Activated CD8-positive, alpha-beta T cell treated with anti-CD3 and anti-CD28 coated beads, Interleukin-2, amount 10 ng/mL, durations not matched to agents 7 days and 5 days (primary cell): ENCODE data around the gene SMIM3. TPM values are rescaled to one million over a fixed set of nuclear protein-coding genes. Genes with fewer than 3 reads are reported as not detected.

ENCODE experiments used
- ATAC-seq: fragments of 150-1000 bp; cut with Tn5 transposase; one replicate; pipeline ENCODE4 v1.10.0; 2021; ENCODE audit warnings: moderate library complexity
- CTCF ChIA-PET: fragments of 350-600 bp; sonication (Branson Sonifier 250); formaldehyde crosslinking; loops from one replicate; lab custom pipeline; 2021; ENCODE audit warnings: antibody characterized with exemption; lab: Charles Lee
- POLR2A ChIA-PET: fragments of 350-600 bp; sonication (Branson Sonifier 250); formaldehyde crosslinking; loops from one replicate; lab custom pipeline; 2021; ENCODE audit warnings: antibody characterized with exemption; lab: Charles Lee
- DNase-seq: peaks from one replicate; pipeline ENCODE4 v3.0.0-alpha.2; 2020
- H3K27ac Mint-ChIP-seq: one replicate; pipeline ENCODE4 v1.8.0; 2021; ENCODE audit warnings: mild to moderate bottlenecking, mixed read lengths
- H3K27me3 Mint-ChIP-seq: one replicate; pipeline ENCODE4 v1.8.0; 2021; ENCODE audit warnings: low read depth, mixed read lengths
- H3K36me3 Mint-ChIP-seq: one replicate; pipeline ENCODE4 v1.8.0; 2021; ENCODE audit warnings: low read depth, mixed read lengths
- H3K4me1 Mint-ChIP-seq: one replicate; pipeline ENCODE4 v1.8.0; 2021; ENCODE audit warnings: low read depth, mixed read lengths
- H3K4me3 Mint-ChIP-seq: one replicate; pipeline ENCODE4 v1.8.0; 2021; ENCODE audit warnings: mild to moderate bottlenecking, mixed read lengths
- H3K9me3 Mint-ChIP-seq: one replicate; pipeline ENCODE4 v1.8.0; 2022; ENCODE audit warnings: mixed read lengths; ENCODE audit not compliant: insufficient read depth
- total RNA-seq, 2 experiments: library from RNA; stranded (reverse); gene quantifications; one replicate each; pipeline ENCODE4 v1.2.3, GENCODE V29; 2021

The SMIM3 gene
- total RNA-seq, 2 experiments from 2014 or later = 16.4 to 16.7 TPM

DNA sequence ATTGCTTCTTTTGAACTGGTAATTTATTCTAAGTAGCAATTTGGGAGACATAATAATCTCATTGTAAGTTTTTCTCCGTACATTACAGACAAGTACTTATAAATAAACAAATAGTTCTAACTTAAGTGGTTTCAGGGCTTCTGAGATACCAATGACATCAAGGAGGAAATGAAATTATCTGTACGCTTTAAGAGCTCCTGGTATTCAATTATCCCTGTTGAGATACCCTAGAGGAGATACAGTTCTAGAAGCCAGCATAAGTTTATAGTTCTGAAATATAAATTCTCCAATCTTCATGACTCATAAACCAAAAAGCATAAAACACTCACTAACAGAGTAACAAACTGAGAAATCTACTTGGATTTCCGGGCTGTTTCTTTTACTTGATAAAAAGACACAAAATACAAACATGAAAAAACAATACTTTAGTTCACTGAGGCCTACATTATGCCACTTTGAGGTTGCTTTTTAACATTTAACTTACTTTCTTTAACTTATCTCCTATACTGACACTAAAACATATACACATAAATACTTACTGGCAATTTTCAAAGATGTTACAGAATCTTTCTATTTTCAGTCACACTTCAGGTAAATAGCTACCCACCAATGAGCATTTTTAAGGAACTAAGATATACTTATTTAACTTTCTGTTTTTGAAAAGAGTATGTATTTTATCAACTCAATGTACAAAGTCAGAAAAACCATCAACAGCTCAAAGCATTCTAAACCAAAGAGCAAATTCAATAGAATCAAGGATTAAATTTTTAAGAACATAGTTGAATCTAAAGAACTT lies 27.3 kb upstream of the SMIM3 start:
- DNase-seq (no peak), ATAC-seq (no peak)
- H3K27me3 Mint-ChIP-seq = no peaks in the 10 kb centered on the region
- H3K27ac Mint-ChIP-seq = no peak overlapping the region
- H3K9me3 Mint-ChIP-seq = no peaks in the 10 kb centered on the region
- ChIA-PET POLR2A (interaction anchor here (0.7 kb wide), 1 partner anchor 291 kb away, joined by 3 read pairs; no protein-coding TSS in a partner anchor), CTCF (interaction anchor here (1.2 to 2.5 kb wide), 4 partner anchors 16 to 95 kb away, joined by 3 to 8 read pairs (median 4); partner anchors contain the start of gene IRGM)
- H3K4me1 Mint-ChIP-seq = peaks cover 35% of the 10 kb centered on the region
- H3K36me3 Mint-ChIP-seq = peaks cover 62% of the 10 kb centered on the region
- no peak overlapping the region for H3K4me3 Mint-ChIP-seq

GRCh38 chr5:150753463-150753862 lies 25.1 kb upstream of the SMIM3 start:
- CTCF ChIA-PET = interaction anchor here (0.9 to 4.0 kb wide), 4 partner anchors 18 to 362 kb away, joined by 3 to 15 read pairs (median 4); partner anchors contain the start of gene RBM22

DNA sequence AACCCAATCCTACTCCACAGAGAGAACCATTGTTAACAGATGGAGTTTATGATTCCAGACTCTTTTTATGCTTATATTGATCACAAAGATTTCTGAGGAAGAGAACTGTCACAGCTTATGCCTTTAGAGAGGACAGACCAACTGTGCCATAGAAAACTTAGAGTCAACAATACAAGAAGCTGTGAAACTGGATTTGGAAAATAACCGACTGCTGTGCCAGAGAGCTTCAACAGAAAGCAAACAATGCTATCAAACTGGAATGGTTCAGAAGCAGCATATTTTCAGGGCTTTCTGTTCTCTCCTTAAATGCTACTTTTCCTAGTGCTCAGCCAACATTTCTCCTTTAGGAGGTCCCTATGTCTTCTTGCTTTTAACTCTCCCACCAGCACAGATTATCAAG lies 24.7 kb upstream of the SMIM3 start:
- POLR2A ChIA-PET = no interaction called here
- Mint-ChIP-seq H3K4me3 (no peak overlapping the region), H3K36me3 (peaks cover 60% of the 10 kb centered on the region), H3K27ac (no peak overlapping the region), H3K4me1 (peaks cover 40% of the 10 kb centered on the region), H3K27me3 (no peaks in the 10 kb centered on the region), H3K9me3 (no peaks in the 10 kb centered on the region)
- ATAC-seq (no peak), DNase-seq (no peak)
- CTCF ChIA-PET = interaction anchor here (1.0 to 4.0 kb wide), 5 partner anchors 25 to 361 kb away, joined by 3 to 15 read pairs (median 3); partner anchors contain the start of genes RBM22 and SMIM3

More at GRCh38 chr5:150753463-150753862, 25.1 kb upstream of the SMIM3 start:
- H3K4me3 Mint-ChIP-seq = no peak overlapping the region
- no peak overlapping the region for H3K27ac Mint-ChIP-seq
- POLR2A ChIA-PET = no interaction called here
- H3K4me1 Mint-ChIP-seq = peaks cover 40% of the 10 kb centered on the region
- H3K27me3 Mint-ChIP-seq = no peaks in the 10 kb centered on the region
- no peaks in the 10 kb centered on the region for H3K9me3 Mint-ChIP-seq
- ATAC-seq (no peak), DNase-seq (no peak)
- H3K36me3 Mint-ChIP-seq = peaks cover 60% of the 10 kb centered on the region

- peak overlapping the region; percentile 22 for H3K27ac Mint-ChIP-seq
- no peak for ATAC-seq
- DNase-seq = no peak
- no peaks in the 10 kb centered on the region for H3K27me3 Mint-ChIP-seq
- H3K4me3 Mint-ChIP-seq = no peak overlapping the region
- no peaks in the 10 kb centered on the region for H3K9me3 Mint-ChIP-seq
- CTCF ChIA-PET = interaction anchor here (0.8 to 4.0 kb wide), 5 partner anchors 21 to 90 kb away, joined by 3 to 17 read pairs (median 8); partner anchors contain the start of genes IRGM, RBM22 and SMIM3
- POLR2A ChIA-PET = interaction anchor here (1.7 to 3.0 kb wide), 3 partner anchors 22 to 56 kb away, joined by 12 to 20 read pairs (median 18); partner anchors contain the start of genes RBM22 and SMIM3
- peaks cover 31% of the 10 kb centered on the region for H3K4me1 Mint-ChIP-seq
- H3K36me3 Mint-ChIP-seq = peaks cover 39% of the 10 kb centered on the region
These were observed 21.4 kb upstream of the SMIM3 start for GRCh38 chr5:150757087-150757649.

GRCh38 chr5:150758203-150758530 lies 20.4 kb upstream of the SMIM3 start:
- peaks cover 36% of the 10 kb centered on the region for H3K36me3 Mint-ChIP-seq
- ChIA-PET POLR2A (interaction anchor here (1.1 to 3.0 kb wide), 9 partner anchors 19 to 88 kb away, joined by 3 to 20 read pairs (median 6); partner anchors contain the start of genes IRGM, RBM22 and SMIM3), CTCF (interaction anchor here (0.8 to 3.9 kb wide), 11 partner anchors 16 to 357 kb away, joined by 3 to 21 read pairs (median 3); partner anchors contain the start of genes IRGM, RBM22 and SMIM3)
- no peak overlapping the region for H3K4me3 Mint-ChIP-seq
- peaks cover 31% of the 10 kb centered on the region for H3K4me1 Mint-ChIP-seq
- ATAC-seq (peak; percentile 21), DNase-seq (no peak)
- no peaks in the 10 kb centered on the region for H3K9me3 Mint-ChIP-seq
- no peaks in the 10 kb centered on the region for H3K27me3 Mint-ChIP-seq
- H3K27ac Mint-ChIP-seq = no peak overlapping the region

GRCh38 chr5:150758531-150759333 lies 19.8 kb upstream of the SMIM3 start, which contains the start of gene DCTN4:
DCTN4 (minus strand) TSS chr5:150759017; CDS start chr5:150758993, 24 bp downstream.
- Mint-ChIP-seq H3K4me1 (peaks cover 30% of the 10 kb centered on the region), H3K36me3 (peaks cover 31% of the 10 kb centered on the region), H3K4me3 (no peak within 1 kb of the TSS), H3K27ac (no peak within 1 kb of the TSS), H3K27me3 (no peaks in the 10 kb centered on the region), H3K9me3 (no peaks in the 10 kb centered on the region)
- peak; percentile 98 for ATAC-seq
- DNase-seq = peak; percentile 95
- POLR2A ChIA-PET = interaction anchor here (1.1 to 3.0 kb wide), 9 partner anchors 20 to 88 kb away, joined by 3 to 20 read pairs (median 6); partner anchors contain the start of genes IRGM, RBM22 and SMIM3
- CTCF ChIA-PET = interaction anchor here (0.8 to 3.9 kb wide), 15 partner anchors 11 to 356 kb away, joined by 3 to 21 read pairs (median 3); partner anchors contain the start of genes IRGM, RBM22 and SMIM3

DNA sequence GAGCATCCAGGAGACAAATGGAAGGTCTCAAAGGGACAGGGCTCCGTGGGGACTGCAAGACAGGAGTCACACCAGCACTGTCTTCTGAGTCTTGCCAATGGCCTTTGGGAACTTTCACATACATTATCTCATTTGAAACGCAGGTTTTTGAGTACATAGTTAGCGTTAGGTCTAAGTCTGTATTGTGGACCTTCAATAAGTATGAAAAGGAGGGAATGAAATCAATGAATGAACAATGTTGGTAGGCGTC lies 19.3 kb upstream of the SMIM3 start:
- ChIA-PET CTCF (interaction anchor here (0.8 to 3.9 kb wide), 12 partner anchors 10 to 356 kb away, joined by 3 to 21 read pairs (median 4); partner anchors contain the start of genes IRGM, RBM22 and SMIM3), POLR2A (interaction anchor here (1.5 to 3.0 kb wide), 5 partner anchors 20 to 87 kb away, joined by 5 to 20 read pairs (median 7); partner anchors contain the start of genes IRGM, RBM22 and SMIM3)
- Mint-ChIP-seq H3K27me3 (no peaks in the 10 kb centered on the region), H3K4me3 (no peak overlapping the region), H3K36me3 (peaks cover 25% of the 10 kb centered on the region), H3K9me3 (no peaks in the 10 kb centered on the region), H3K4me1 (peaks cover 26% of the 10 kb centered on the region), H3K27ac (no peak overlapping the region)
- DNase-seq (no peak), ATAC-seq (no peak)

GRCh38 chr5:150762211-150762610 lies 16.3 kb upstream of the SMIM3 start:
- ATAC-seq (no peak), DNase-seq (no peak)
- ChIA-PET POLR2A (interaction anchor here (0.6 kb wide), 1 partner anchor 350 kb away, joined by 3 read pairs; no protein-coding TSS in a partner anchor), CTCF (interaction anchor here (1.6 kb wide), 1 partner anchor 84 kb away, joined by 5 read pairs; the partner anchor contains the start of gene IRGM)
- Mint-ChIP-seq H3K27me3 (no peaks in the 10 kb centered on the region), H3K4me1 (peaks cover 24% of the 10 kb centered on the region), H3K4me3 (no peak overlapping the region), H3K36me3 (peaks cover 6% of the 10 kb centered on the region), H3K9me3 (no peaks in the 10 kb centered on the region), H3K27ac (no peak overlapping the region)

DNA sequence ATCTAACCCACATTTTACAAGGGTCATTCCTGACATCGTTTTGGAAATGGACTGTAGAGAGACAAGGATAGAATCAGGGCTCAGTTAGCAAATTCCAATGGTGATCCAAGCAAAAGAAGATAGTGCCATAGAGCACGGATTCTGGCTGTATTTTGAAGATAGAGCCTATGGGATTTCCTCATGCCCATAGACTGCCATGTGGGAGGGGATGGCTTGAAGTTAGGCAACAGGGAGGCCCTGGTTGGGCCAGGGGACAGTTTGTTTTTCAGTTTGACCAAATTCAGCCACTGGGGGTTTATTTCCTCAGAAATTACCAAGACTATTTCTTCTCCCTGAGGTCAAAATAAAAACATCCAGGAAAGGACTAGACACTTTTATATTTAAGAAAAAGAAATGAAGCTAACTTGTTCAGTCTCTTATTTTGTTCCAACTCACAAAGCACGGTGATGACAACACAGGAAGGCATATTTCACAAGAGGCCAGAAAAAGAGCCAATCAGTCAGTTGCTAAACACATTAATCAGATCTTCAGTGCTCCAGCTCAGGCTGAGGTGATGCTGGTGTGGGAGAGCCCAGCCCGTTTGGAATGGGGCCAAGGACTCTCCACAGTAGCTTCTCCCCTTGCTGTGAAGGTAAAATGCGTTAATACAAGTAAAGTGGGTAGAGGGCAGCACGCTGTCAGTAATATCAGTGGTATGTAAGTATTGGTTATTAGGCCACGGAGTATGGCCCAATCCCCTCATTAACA lies 15.4 kb upstream of the SMIM3 start:
- ATAC-seq = no peak
- H3K27ac Mint-ChIP-seq = no peak overlapping the region
- POLR2A ChIA-PET = interaction anchor here (1.2 kb wide), 1 partner anchor 20 kb away, joined by 3 read pairs; no protein-coding TSS in a partner anchor

GRCh38 chr5:150764530-150764929 lies 14.0 kb upstream of the SMIM3 start:
- peaks cover 2% of the 10 kb centered on the region for H3K27me3 Mint-ChIP-seq
- no peak overlapping the region for H3K27ac Mint-ChIP-seq
- POLR2A ChIA-PET = interaction anchor here (1.2 kb wide), 1 partner anchor 13 kb away, joined by 3 read pairs; no protein-coding TSS in a partner anchor
- H3K9me3 Mint-ChIP-seq = no peaks in the 10 kb centered on the region
- H3K4me3 Mint-ChIP-seq = no peak overlapping the region
- H3K4me1 Mint-ChIP-seq = peaks cover 21% of the 10 kb centered on the region
- CTCF ChIA-PET = interaction anchor here (1.1 to 2.3 kb wide), 6 partner anchors 13 to 82 kb away, joined by 3 to 13 read pairs (median 4); partner anchors contain the start of genes IRGM, RBM22 and SMIM3
- no peak for ATAC-seq
- H3K36me3 Mint-ChIP-seq = peaks cover 7% of the 10 kb centered on the region
- DNase-seq = no peak

More for the DNA sequence above, 15.4 kb upstream of the SMIM3 start:
- H3K36me3 Mint-ChIP-seq = peaks cover 4% of the 10 kb centered on the region
- CTCF ChIA-PET = interaction anchor here (1.1 to 2.3 kb wide), 4 partner anchors 14 to 83 kb away, joined by 3 to 13 read pairs (median 8); partner anchors contain the start of genes IRGM, RBM22 and SMIM3
- H3K9me3 Mint-ChIP-seq = no peaks in the 10 kb centered on the region
- peaks cover 2% of the 10 kb centered on the region for H3K27me3 Mint-ChIP-seq
- no peak for DNase-seq
- H3K4me1 Mint-ChIP-seq = peaks cover 21% of the 10 kb centered on the region
- no peak overlapping the region for H3K4me3 Mint-ChIP-seq
